OCI-LY7 (cell line): Measurements from ENCODE around the gene DACT3. TPM values are rescaled to one million over a fixed set of nuclear protein-coding genes. Genes with fewer than 3 reads are reported as not detected.

Source experiments
- BruUV-seq: library from RNA; stranded (reverse); fragments of 400-500 nt; replicated peaks from 2 replicates; lab custom pipeline; 2021; lab: Mats Ljungman, UMichigan
- CTCF ChIA-PET: fragments of 300-600 bp; sonication (Branson Sonifier 250); formaldehyde crosslinking; loops from one replicate; lab custom pipeline; 2022; ENCODE audit warnings: antibody characterized with exemption; ENCODE audit not compliant: unreplicated experiment; lab: Charles Lee
- POLR2A ChIA-PET: fragments of 300-600 bp; sonication (Branson Sonifier 250); formaldehyde crosslinking; loops from one replicate; lab custom pipeline; 2022; ENCODE audit warnings: antibody characterized with exemption; lab: Charles Lee
- DNase-seq: peaks from one replicate; pipeline ENCODE4 v3.0.0-alpha.2; 2015; ENCODE audit warnings: low spot score
- H2AFZ ChIP-seq: fragments of 200-600 bp; sonication (generic), shearing (Covaris generic); 2 replicates; pipeline ENCODE4 v1.6.1; 2014; ENCODE audit warnings: mild to moderate bottlenecking, antibody characterized with exemption, low read length, moderate library complexity
- H3K27ac ChIP-seq: fragments of 200-600 bp; sonication (generic); 2 replicates; pipeline ENCODE4 v1.5.1; 2014; ENCODE audit warnings: mixed run types, low read depth, mild to moderate bottlenecking, moderate library complexity, low read length, inconsistent platforms; ENCODE audit not compliant: poor library complexity, severe bottlenecking
- H3K36me3 ChIP-seq: fragments of 200-600 bp; sonication (generic); 2 replicates; pipeline ENCODE4 v1.6.1; 2014; ENCODE audit warnings: mild to moderate bottlenecking, antibody characterized with exemption, low read length, moderate library complexity, mixed read lengths; ENCODE audit not compliant: insufficient read depth
- H3K4me1 ChIP-seq: fragments of 200-600 bp; sonication (generic); 2 replicates; pipeline ENCODE4 v1.5.1; 2014; ENCODE audit warnings: mild to moderate bottlenecking, low read length; ENCODE audit not compliant: insufficient read depth, poor library complexity, severe bottlenecking
- H3K4me2 ChIP-seq: fragments of 200-600 bp; sonication (generic); 2 replicates; pipeline ENCODE4 v1.6.1; 2014; ENCODE audit warnings: mild to moderate bottlenecking, low read length
- H3K4me3 ChIP-seq: fragments of 200-600 bp; sonication (generic); 2 replicates; pipeline ENCODE4 v1.5.1; 2014; ENCODE audit warnings: mild to moderate bottlenecking, low read depth, low read length; ENCODE audit not compliant: poor library complexity, severe bottlenecking
- H3K79me2 ChIP-seq: fragments of 200-600 bp; sonication (generic); 2 replicates; pipeline ENCODE4 v1.6.1; 2016; ENCODE audit warnings: low read depth, mild to moderate bottlenecking, low read length, moderate library complexity, mixed read lengths; ENCODE audit not compliant: insufficient read depth
- H3K9me2 ChIP-seq: fragments of 200-600 bp; sonication (generic); 2 replicates; pipeline ENCODE4 v1.6.1; 2016; ENCODE audit warnings: mild to moderate bottlenecking, low read length, mixed read lengths; ENCODE audit not compliant: insufficient read depth
- H3K9me3 ChIP-seq: fragments of 200-600 bp; sonication (generic); 2 replicates; pipeline ENCODE4 v1.6.1; 2014; ENCODE audit warnings: mild to moderate bottlenecking, mixed run types, low read length, mixed read lengths
- H4K20me1 ChIP-seq: fragments of 200-600 bp; sonication (generic); 2 replicates; pipeline ENCODE4 v1.6.1; 2014; ENCODE audit warnings: mild to moderate bottlenecking, antibody characterized with exemption, low read length, moderate library complexity, mixed read lengths; ENCODE audit not compliant: insufficient read depth
- CTCF ChIP-seq: fragments of 200-600 bp; sonication (generic); conservative IDR thresholded peaks from 2 replicates; pipeline ENCODE4 v1.5.1; 2014; ENCODE audit warnings: mild to moderate bottlenecking, antibody characterized with exemption, low read length, moderate library complexity, mixed read lengths
- EZH2phosphoT487 ChIP-seq: fragments of 200-600 bp; sonication (generic); IDR thresholded peaks from 2 replicates; pipeline ENCODE4 v1.6.1; 2018; ENCODE audit warnings: low read depth, borderline replicate concordance, mild to moderate bottlenecking, mixed run types, antibody characterized with exemption, low read length, moderate library complexity, mixed read lengths
- intact Hi-C: fragments of 100-400 bp; cut with micrococcal nuclease; formaldehyde crosslinking; loops from one replicate; pipeline ENCODE4 v1.10.0; 2022; ENCODE audit not compliant: unreplicated experiment
- total RNA-seq, 2 experiments: library from RNA; depleted of rRNA in 1 of 2; stranded (reverse); fragments of >200 nt in 1 of 2; shearing (Covaris generic) in 1 of 2; gene quantifications; 2 replicates each; pipeline ENCODE4 v1.2.3, GENCODE V29; 2014 to 2022

Gene DACT3
- total RNA-seq, 2 experiments from 2014 or later, result 0.44 TPM; not detected in 1

- Histone ChIP-seq H3K4me3 (no peak overlapping the region), H2AFZ (no peak overlapping the region), H3K36me3 (peaks cover 94% of the 10 kb centered on the region), H3K9me3 (no peaks in the 10 kb centered on the region), H3K4me2 (no peak overlapping the region), H3K9me2 (no peaks in the 10 kb centered on the region), H4K20me1 (no peaks in the 10 kb centered on the region), H3K79me2 (no peaks in the 10 kb centered on the region), H3K4me1 (no peaks in the 10 kb centered on the region), H3K27ac (no peak overlapping the region)
- CTCF ChIA-PET, result no interaction called here
- intact Hi-C loops, result no loop called here
- BruUV-seq, result no TSS peak
- TF ChIP-seq EZH2phosphoT487, result no peak
- POLR2A ChIA-PET, result no interaction called here
- DNase-seq, result no peak
Observed at GRCh38 chr19:46689358-46689757, 28.4 kb upstream of the DACT3 start.

- no peak for TF ChIP-seq EZH2phosphoT487
- TF ChIP-seq CTCF, result no peak
- ChIA-PET CTCF (no interaction called here), POLR2A (interaction anchor here (0.6 kb wide), 1 partner anchor 563 kb away, joined by 4 read pairs; no protein-coding TSS in a partner anchor)
- peaks cover 94% of the 10 kb centered on the region for H3K36me3 ChIP-seq
- H3K4me3 ChIP-seq, result no peak overlapping the region
- H2AFZ ChIP-seq, result no peak overlapping the region
- H3K4me2 ChIP-seq, result no peak overlapping the region
- no TSS peak for BruUV-seq
- intact Hi-C loops, result no loop called here
- H4K20me1 ChIP-seq, result no peaks in the 10 kb centered on the region
- H3K4me1 ChIP-seq, result no peaks in the 10 kb centered on the region
- H3K79me2 ChIP-seq, result no peaks in the 10 kb centered on the region
- DNase-seq, result no peak
- H3K9me2 ChIP-seq, result no peaks in the 10 kb centered on the region
- H3K9me3 ChIP-seq, result no peaks in the 10 kb centered on the region
- H3K27ac ChIP-seq, result no peak overlapping the region
Observed at GRCh38 chr19:46687438-46688145, 26.6 kb upstream of the DACT3 start.

- Histone ChIP-seq H3K9me3 (no peaks in the 10 kb centered on the region), H3K4me2 (no peak overlapping the region), H3K36me3 (peaks cover 90% of the 10 kb centered on the region), H3K27ac (no peak overlapping the region), H3K79me2 (no peaks in the 10 kb centered on the region), H3K9me2 (no peaks in the 10 kb centered on the region), H3K4me1 (no peaks in the 10 kb centered on the region), H2AFZ (no peak overlapping the region), H4K20me1 (no peaks in the 10 kb centered on the region), H3K4me3 (no peak overlapping the region)
- intact Hi-C loops, result no loop called here
- TF ChIP-seq EZH2phosphoT487, result no peak
- no peak for TF ChIP-seq CTCF
- CTCF ChIA-PET, result no interaction called here
- POLR2A ChIA-PET, result no interaction called here
- no peak for DNase-seq
- no TSS peak for BruUV-seq
Observed at GRCh38 chr19:46685189-46685588, 24.2 kb upstream of the DACT3 start.
